K562 (cell line): ENCODE measurements around the gene RWDD1. TPM values are rescaled to one million over a fixed set of nuclear protein-coding genes. Genes with fewer than 3 reads are reported as not detected.

Experiments
- E4F1 ChIP-seq: fragments of 250-450 bp; sonication (Bioruptor Pico); IDR thresholded peaks from 2 replicates; pipeline ENCODE4 v1.5.0; 2021; ENCODE audit warnings: mild to moderate bottlenecking, borderline replicate concordance
- ELK3 ChIP-seq: fragments of 450-650 bp; formaldehyde crosslinking; IDR thresholded peaks from 2 replicates; pipeline ENCODE4 v1.4.0; 2020; ENCODE audit warnings: mild to moderate bottlenecking
- ETV6 ChIP-seq, 3 experiments: fragments of 150-350 bp in 1 of 3; sonication (generic) in 1 of 3; formaldehyde crosslinking in 1 of 3; IDR thresholded peaks; 2 replicates each; pipeline versions ENCODE4 v1.6.1 to v1.8.0; 2014 to 2022; ENCODE audit warnings: borderline replicate concordance in 2 of 3, low read depth in 2 of 3, antibody characterized with exemption in 1 of 3, low read length in 1 of 3, mild to moderate bottlenecking in 1 of 3, missing genetic modification reagents in 1 of 3
- NFE2 ChIP-seq: IDR thresholded peaks from 2 replicates; pipeline ENCODE4 v1.6.1; 2014; ENCODE audit warnings: antibody characterized with exemption, low read depth
- PHB2 ChIP-seq: fragments of 450-650 bp; IDR thresholded peaks from 2 replicates; pipeline ENCODE4 v1.6.1; 2017; ENCODE audit warnings: low read depth
- RB1 ChIP-seq: fragments of 450-650 bp; IDR thresholded peaks from 2 replicates; pipeline ENCODE4 v1.6.1; 2017; ENCODE audit warnings: low read depth, mild to moderate bottlenecking
- RBFOX2 ChIP-seq: fragments of 200-400 bp; formaldehyde crosslinking; IDR thresholded peaks from 2 replicates; pipeline ENCODE4 v1.6.1; 2017; ENCODE audit warnings: low read depth, mild to moderate bottlenecking, low read length, moderate library complexity
- SMARCE1 ChIP-seq: fragments of 450-650 bp; IDR thresholded peaks from 2 replicates; pipeline ENCODE4 v1.7.1; 2016; ENCODE audit warnings: mild to moderate bottlenecking
- ZC3H11A ChIP-seq: IDR thresholded peaks from 2 replicates; pipeline ENCODE4 v1.6.1; 2012; ENCODE audit warnings: low read depth, low read length, improper control_type of control experiment
- ZNF121 ChIP-seq: sonication (generic); formaldehyde crosslinking; conservative IDR thresholded peaks from 2 replicates; pipeline ENCODE4 v1.8.0; 2022; ENCODE audit warnings: missing genetic modification reagents
- ZNF3 ChIP-seq: fragments of 250-450 bp; sonication (Bioruptor Pico); IDR thresholded peaks from 2 replicates; pipeline ENCODE4 v1.5.0; 2021; ENCODE audit warnings: mild to moderate bottlenecking, moderate library complexity
- ZNF444 ChIP-seq: fragments of 250-450 bp; sonication (Bioruptor Pico); IDR thresholded peaks from 2 replicates; pipeline ENCODE4 v1.4.0; 2020; ENCODE audit warnings: mild to moderate bottlenecking, moderate library complexity
- polyA plus RNA-seq, 8 experiments: library from polyadenylated mRNA; depleted of rRNA in 4 of 8; stranded (reverse) in 5 of 8; unstranded in 3 of 8; fragments of >200 nt; fragmentation: Nextera tagmentation in 2 of 8; fragmentation: Illumina TruSeq in 1 of 8; extraction: Ambion mirVana in 2 of 8; extraction: Trizol in 1 of 8; gene quantifications; 2 replicates each; pipeline versions ENCODE4 v1.2.1 to v1.2.3, GENCODE V29; 2011 to 2014; ENCODE audit warnings: inconsistent platforms in 1 of 8, missing spikeins in 1 of 8
- total RNA-seq, 7 experiments: library from RNA; depleted of rRNA in 6 of 7; stranded (reverse); fragments of >200 nt in 6 of 7; fragmentation: Illumina TruSeq in 2 of 7; extraction: Trizol in 2 of 7; gene quantifications; 2 replicates each; pipeline versions ENCODE4 v1.2.1 to v1.2.3, GENCODE V29; 2011 to 2021; ENCODE audit warnings: low replicate concordance in 1 of 7

Gene RWDD1
- total and polyA plus RNA-seq, 9 of the 15 experiments (the other 6 are each of a cell fraction or from before 2014, with no cell fraction given), result 31.9 to 89.8 (median 48.7) TPM

GRCh38 chr6:116570856-116571682 is at the start of gene RWDD1 (continued):
- TF ChIP-seq ETV6 (IDR thresholded peaks at IDR 0.05; ENCODE audit: borderline replicate concordance in 1 of 2, low read depth in 2 of 2, low read length in 1 of 2) (no peak), ETV6 (CRISPR knock-in tag; IDR thresholded peaks at IDR 0.05; ENCODE audit: borderline replicate concordance) (no peak), RB1 (peak; percentile 85), ZC3H11A (0 out of 2 replicates have a peak, but pooled peaks have one; percentile 65), RBFOX2 (peak; percentile 98), PHB2 (no peak), SMARCE1 (peak; percentile 51; the same call in 1 of the 2 replicates), ZNF3 (CRISPR knock-in tag) (no peak), NFE2 (peak; percentile 98), ELK3 (no peak), ZNF444 (CRISPR knock-in tag) (no peak), ZNF121 (CRISPR knock-in tag) (no peak), E4F1 (CRISPR knock-in tag) (no peak)
